ENCODE data around the gene TMEM38B. TPM values are rescaled to one million over a fixed set of nuclear protein-coding genes. Genes with fewer than 3 reads are reported as not detected.
A peak's percentile ranks its signal among the peaks of the same experiment; 100 is the strongest.

TMEM38B gene
- 132 and 195 TPM in 2 replicates for total RNA-seq
- 26.3 TPM for polyA plus RNA-seq (2012)

GRCh38 chr9:105694190-105694847, at the start of gene TMEM38B:
TMEM38B (plus strand) TSS chr9:105694541; CDS start chr9:105694661, 120 bp downstream.
- peak; percentile 80 for DNase-seq (ENCODE audit: low read depth)

- DNase-seq (ENCODE audit: low read depth): no peak
Measured at GRCh38 chr9:105646879-105647594, 47.3 kb upstream of the TMEM38B start.

- no peak for DNase-seq (ENCODE audit: low read depth)
Measured at GRCh38 chr9:105647595-105648349, 46.6 kb upstream of the TMEM38B start.

- DNase-seq (ENCODE audit: low read depth): no peak
Measured at GRCh38 chr9:105651806-105652205, 42.5 kb upstream of the TMEM38B start.

GRCh38 chr9:105656131-105656921, 38.0 kb upstream of the TMEM38B start:
- peak; percentile 53 for DNase-seq (ENCODE audit: low read depth)

- DNase-seq (ENCODE audit: low read depth): no peak
Measured at GRCh38 chr9:105658351-105658750, 36.0 kb upstream of the TMEM38B start.

- no peak for DNase-seq (ENCODE audit: low read depth)
Measured at GRCh38 chr9:105661011-105661410, 33.3 kb upstream of the TMEM38B start.

GRCh38 chr9:105662184-105663104, 31.9 kb upstream of the TMEM38B start, which contains the start of gene TAL2:
TAL2 (plus strand) TSS chr9:105662457; CDS start chr9:105662497, 40 bp downstream.
- peak; percentile 40 for DNase-seq (ENCODE audit: low read depth)

GRCh38 chr9:105663914-105664313, 30.4 kb upstream of the TMEM38B start:
- DNase-seq (ENCODE audit: low read depth): no peak

- DNase-seq (ENCODE audit: low read depth): no peak
Measured at GRCh38 chr9:105667867-105668266, 26.5 kb upstream of the TMEM38B start.

GRCh38 chr9:105670315-105670714, 24.0 kb upstream of the TMEM38B start:
- DNase-seq (ENCODE audit: low read depth): no peak

GRCh38 chr9:105670775-105671174, 23.6 kb upstream of the TMEM38B start:
- DNase-seq (ENCODE audit: low read depth): no peak

- DNase-seq (ENCODE audit: low read depth): no peak
Measured at GRCh38 chr9:105672711-105673234, 21.6 kb upstream of the TMEM38B start.

- no peak for DNase-seq (ENCODE audit: low read depth)
Measured at GRCh38 chr9:105673850-105674387, 20.4 kb upstream of the TMEM38B start.

- DNase-seq (ENCODE audit: low read depth): no peak
Measured at GRCh38 chr9:105676351-105676923, 17.9 kb upstream of the TMEM38B start.

- peak; percentile 53 for DNase-seq (ENCODE audit: low read depth)
Measured at GRCh38 chr9:105678163-105678562, 16.2 kb upstream of the TMEM38B start.

- no peak for DNase-seq (ENCODE audit: low read depth)
Measured at GRCh38 chr9:105678781-105679180, 15.6 kb upstream of the TMEM38B start.

- DNase-seq (ENCODE audit: low read depth): no peak
Measured at GRCh38 chr9:105679257-105680022, 14.9 kb upstream of the TMEM38B start.

Data from myocyte (in vitro differentiated cells).